ENCODE results near the gene HDAC9.
"Not testable (repeated sequence)": the region's sequence is repeated elsewhere in the genome, so short reads cannot be mapped to it uniquely, and the experiment has no call there.

HDAC9 gene

DNA sequence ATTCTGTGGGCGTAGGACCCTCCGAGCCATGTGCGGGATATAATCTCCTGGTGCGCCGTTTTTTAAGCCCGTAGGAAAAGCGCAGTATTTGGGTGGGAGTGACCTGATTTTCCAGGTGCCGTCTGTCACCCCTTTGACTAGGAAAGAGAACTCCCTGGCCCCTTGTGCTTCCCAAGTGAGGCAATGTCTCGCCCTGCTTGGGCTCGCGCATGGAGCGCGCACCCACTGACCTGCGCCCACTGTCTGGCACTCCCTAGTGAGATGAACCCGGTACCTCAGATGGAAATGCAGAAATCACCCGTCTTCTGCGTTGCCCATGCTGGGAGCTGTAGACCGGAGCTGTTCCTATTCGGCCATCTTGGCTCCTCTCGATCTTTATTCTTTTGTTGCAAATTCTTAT, 495.2 kb downstream of the HDAC9 start:
- DNase-seq = not testable (repeated sequence)

DNA sequence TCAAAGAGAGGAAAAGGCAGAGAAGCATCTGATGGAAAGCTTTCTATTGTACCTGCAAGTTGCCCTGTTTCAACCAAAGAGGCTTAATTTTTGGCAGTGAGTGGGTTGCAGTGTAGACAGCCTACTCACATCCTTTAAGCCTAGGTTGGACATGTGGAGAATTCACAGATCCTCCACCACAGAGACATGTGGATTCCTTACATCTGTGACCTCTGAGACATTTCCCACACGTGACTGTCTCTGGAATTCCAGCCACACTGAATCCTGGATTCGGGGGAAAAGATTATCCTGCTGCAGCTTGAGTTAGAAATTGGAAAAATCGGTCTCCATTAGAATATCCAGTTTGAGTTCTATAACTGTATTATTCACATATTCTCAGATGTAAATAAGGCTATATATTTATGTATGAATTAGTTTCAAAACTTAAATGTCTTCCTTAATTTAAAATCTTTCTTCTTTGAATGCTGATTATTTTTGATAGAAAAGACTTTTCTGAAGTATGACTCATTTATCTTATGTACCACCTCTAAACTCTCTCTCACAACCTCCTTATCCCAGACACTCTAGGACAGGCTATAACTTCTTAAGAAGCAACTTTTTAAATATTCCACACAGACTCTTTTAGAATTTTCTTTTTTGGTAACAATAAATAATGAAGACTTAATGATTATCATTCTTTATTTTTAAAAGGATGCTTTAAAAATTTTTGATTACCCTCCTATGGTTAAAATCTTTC, 498.6 kb downstream of the HDAC9 start:
- DNase-seq = no peak

DNA sequence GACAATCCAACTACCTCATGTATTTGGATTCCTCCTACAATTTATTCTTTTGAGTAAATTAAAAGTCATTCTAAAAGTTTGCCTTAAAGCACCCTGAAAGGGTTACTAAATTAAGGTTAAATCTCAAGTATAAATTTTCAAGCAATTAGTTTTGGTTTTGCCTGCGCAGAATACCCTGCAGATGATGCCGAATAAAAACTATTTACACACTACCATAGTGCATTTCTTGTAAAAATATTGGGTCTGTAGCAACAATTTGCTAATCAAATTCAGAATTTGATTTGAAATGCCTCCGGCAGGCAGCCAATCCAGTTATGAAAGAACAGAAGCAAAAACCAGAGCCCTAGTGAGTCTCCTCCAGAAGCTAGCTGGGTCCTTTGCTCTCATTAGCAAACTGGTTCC, 499.7 kb downstream of the HDAC9 start:
- DNase-seq = no peak

- no peak for DNase-seq
These were observed 500.4 kb downstream of the HDAC9 start for GRCh38 chr7:18995811-18996426.

GRCh38 chr7:18996583-18996982, 501.0 kb downstream of the HDAC9 start:
- no peak for DNase-seq

- no peak for DNase-seq
These were observed 502.1 kb downstream of the HDAC9 start for GRCh38 chr7:18997477-18998150.

GRCh38 chr7:19000410-19000809, 504.9 kb downstream of the HDAC9 start:
- DNase-seq = no peak

DNA sequence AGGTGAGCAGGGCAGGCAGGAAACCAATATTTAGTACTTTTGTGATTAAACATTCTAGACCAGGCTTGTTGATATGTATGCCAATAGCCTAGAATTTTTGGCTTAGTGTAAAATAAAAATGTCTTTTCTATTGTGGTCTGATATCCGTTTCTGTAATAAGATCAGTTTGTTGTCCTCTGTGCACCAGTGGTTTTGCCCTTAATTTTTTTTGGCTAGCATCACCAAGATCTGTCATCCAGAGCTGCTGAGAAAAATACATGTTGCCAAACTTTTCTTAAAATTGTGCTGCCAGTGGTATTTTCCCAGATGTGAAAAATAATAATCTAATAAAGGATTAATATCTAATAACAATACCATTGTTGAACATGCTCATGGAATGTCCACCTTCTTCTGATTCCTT, 506.3 kb downstream of the HDAC9 start:
- DNase-seq = no peak

DNA sequence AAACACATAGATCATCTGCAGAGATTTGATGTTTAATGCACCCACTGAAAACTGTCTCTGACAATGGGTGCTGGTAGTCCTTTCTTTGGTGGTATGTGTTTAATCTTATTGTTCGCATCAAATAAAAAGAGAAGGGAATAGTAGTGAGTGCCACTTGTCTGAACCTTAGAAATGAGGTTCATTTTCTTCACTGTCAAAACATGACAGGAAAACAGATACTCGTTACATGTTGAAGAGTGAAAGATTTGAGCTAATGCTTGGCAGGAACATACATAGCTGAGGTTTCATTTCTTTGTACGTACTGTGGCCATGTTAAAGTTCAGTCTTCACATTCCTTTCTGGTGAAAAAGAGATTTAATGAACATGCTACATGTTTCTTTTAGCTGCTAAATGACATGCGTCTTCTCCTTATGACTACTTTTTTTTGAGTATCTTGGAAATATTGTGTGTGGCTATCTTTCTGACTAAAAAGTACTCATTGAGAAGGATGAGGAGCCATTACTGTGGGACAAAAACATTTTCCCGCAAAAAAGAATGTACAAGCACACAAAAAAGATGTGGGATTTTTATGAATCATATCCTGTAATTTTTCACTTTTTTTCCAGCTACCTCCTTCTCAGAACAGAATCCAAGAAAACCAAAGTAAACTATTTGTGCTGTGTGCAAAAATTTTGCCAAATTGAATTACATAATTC, 513.8 kb downstream of the HDAC9 start:
- DNase-seq = no peak

DNA sequence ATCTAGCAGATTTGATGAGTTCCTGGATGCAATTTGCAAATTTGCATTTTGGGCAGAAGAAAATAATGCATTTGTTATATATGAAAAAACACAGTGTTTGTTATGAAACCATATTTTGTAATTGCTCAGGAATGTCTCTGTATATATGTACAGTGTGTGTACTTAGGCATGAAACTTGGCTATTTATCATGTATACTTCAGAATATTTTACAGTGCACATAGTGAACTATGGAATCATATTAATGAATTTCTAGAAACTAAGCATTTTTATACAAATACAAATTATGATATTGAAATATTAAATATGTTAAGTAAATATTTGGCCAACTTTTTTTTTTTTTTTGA, 514.4 kb downstream of the HDAC9 start:
- no peak for DNase-seq

DNA sequence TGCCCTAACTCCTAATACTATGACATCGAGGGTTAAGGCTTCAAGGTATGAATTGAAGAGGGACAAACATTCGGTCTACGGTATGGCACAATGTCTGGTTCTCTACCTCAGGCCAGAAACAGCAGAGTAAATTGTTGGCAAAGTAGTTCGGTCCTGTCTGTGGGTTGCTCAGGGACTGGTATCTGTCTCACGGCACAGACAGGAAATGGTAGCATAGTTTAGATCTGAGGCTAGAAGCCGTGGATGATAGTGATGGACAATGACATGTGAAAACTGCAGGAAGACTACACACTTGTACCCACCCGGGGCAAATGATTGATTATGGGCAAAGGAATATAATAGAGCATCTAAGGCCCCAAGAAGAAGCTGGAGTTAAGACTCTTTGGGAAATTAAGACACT, 515.7 kb downstream of the HDAC9 start:
- DNase-seq = no peak

DNA sequence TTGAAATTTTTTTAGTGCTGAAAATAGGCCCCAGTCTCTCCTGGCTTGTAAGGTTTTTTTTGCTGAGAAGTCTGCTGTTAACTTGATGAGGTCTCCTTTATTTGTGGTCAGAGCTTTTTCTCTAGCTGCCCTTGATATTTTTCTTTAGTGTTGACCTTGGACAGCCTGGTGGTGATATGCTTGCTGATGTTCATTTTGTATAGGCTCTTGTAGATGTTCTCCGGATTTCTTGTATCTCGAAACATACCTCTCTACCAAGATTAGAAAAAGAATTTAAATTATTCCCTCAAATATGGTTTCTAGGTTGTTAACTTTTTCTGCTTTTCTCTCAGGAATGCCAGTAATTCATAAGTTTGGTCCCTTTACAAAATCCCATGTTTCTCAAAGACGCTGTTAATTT, 519.5 kb downstream of the HDAC9 start:
- no peak for DNase-seq

GRCh38 chr7:19016140-19016539, 520.6 kb downstream of the HDAC9 start:
- no peak for DNase-seq

- DNase-seq = no peak
These were observed 521.8 kb downstream of the HDAC9 start for GRCh38 chr7:19017374-19017773.

- DNase-seq = no peak
These were observed 524.5 kb downstream of the HDAC9 start for GRCh38 chr7:19020062-19020461.

- DNase-seq = no peak
These were observed 525.2 kb downstream of the HDAC9 start for GRCh38 chr7:19020711-19021110.

- no peak for DNase-seq
These were observed 527.9 kb downstream of the HDAC9 start for GRCh38 chr7:19023477-19023876.

GRCh38 chr7:19024261-19024660, 528.7 kb downstream of the HDAC9 start:
- DNase-seq = no peak

DNA sequence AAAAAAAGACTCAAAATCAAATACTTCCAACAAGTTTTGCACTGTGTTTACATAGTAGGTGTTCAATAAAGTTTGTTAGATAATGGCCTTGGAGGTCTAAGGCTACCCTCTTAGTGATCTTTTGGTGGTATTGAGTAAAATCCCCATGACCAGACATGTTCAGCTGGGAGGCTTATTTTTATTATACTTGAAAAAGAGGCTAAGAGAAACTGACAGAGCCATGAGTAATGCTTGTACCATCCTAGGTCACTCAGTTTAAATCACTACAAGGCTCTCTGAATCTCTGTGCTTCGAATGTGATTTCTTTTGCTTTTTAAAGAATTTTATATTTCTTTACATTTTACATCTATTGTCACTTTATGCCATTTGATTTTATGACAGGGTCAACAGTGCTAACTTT, 531.3 kb downstream of the HDAC9 start:
- DNase-seq = no peak

- DNase-seq = no peak
These were observed 534.7 kb downstream of the HDAC9 start for GRCh38 chr7:19030281-19030680.

- not testable (repeated sequence) for DNase-seq
These were observed 537.4 kb downstream of the HDAC9 start for GRCh38 chr7:19032942-19033341.

GRCh38 chr7:19051767-19052375, 556.3 kb downstream of the HDAC9 start:
- DNase-seq = peak; percentile 38 to 61

Data from inflammatory macrophage (primary cell).